C4-2B (cell line): ENCODE measurements around the gene FSTL5.

ENCODE experiments used
- ZFX ChIP-seq: fragments of 450-650 bp; IDR thresholded peaks from 2 replicates; pipeline ENCODE4 v1.6.1; 2017
- TF ChIP-seq, protein P1 (sequence below): fragments of 450-650 bp; conservative IDR thresholded peaks from 2 replicates; pipeline ENCODE4 v1.5.1; 2017; ENCODE audit warnings: mild to moderate bottlenecking

GRCh38 chr4:161376275-161376674 lies 787.5 kb downstream of the FSTL5 start:
- TF ChIP-seq, protein P1, sequence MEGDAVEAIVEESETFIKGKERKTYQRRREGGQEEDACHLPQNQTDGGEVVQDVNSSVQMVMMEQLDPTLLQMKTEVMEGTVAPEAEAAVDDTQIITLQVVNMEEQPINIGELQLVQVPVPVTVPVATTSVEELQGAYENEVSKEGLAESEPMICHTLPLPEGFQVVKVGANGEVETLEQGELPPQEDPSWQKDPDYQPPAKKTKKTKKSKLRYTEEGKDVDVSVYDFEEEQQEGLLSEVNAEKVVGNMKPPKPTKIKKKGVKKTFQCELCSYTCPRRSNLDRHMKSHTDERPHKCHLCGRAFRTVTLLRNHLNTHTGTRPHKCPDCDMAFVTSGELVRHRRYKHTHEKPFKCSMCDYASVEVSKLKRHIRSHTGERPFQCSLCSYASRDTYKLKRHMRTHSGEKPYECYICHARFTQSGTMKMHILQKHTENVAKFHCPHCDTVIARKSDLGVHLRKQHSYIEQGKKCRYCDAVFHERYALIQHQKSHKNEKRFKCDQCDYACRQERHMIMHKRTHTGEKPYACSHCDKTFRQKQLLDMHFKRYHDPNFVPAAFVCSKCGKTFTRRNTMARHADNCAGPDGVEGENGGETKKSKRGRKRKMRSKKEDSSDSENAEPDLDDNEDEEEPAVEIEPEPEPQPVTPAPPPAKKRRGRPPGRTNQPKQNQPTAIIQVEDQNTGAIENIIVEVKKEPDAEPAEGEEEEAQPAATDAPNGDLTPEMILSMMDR = no peak
- no peak for TF ChIP-seq ZFX
